HG03432 (cell line): ENCODE results near the gene HTR2B.
"Not testable (repeated sequence)": the region's sequence is repeated elsewhere in the genome, so short reads cannot be mapped to it uniquely, and the experiment has no call there.

Experiments used
- ATAC-seq: cut with Tn5 transposase; IDR thresholded peaks from one replicate; pipeline ENCODE4 v1.9.1; 2021; ENCODE audit warnings: mild to moderate bottlenecking, moderate library complexity; ENCODE audit not compliant: unreplicated experiment

HTR2B gene

GRCh38 chr2:231134910-231135655, 10.2 kb upstream of the HTR2B start:
- no peak for ATAC-seq

GRCh38 chr2:231133365-231134099, 8.7 kb upstream of the HTR2B start:
- no peak for ATAC-seq

- no peak for ATAC-seq
Observed at GRCh38 chr2:231132129-231132528, 7.3 kb upstream of the HTR2B start.

GRCh38 chr2:231130336-231131056, 5.7 kb upstream of the HTR2B start:
- ATAC-seq = no peak

- no peak for ATAC-seq
Observed at GRCh38 chr2:231129216-231129615, 4.4 kb upstream of the HTR2B start.

GRCh38 chr2:231128541-231128940, 3.7 kb upstream of the HTR2B start:
- ATAC-seq = no peak

GRCh38 chr2:231127936-231128335, 3.1 kb upstream of the HTR2B start:
- ATAC-seq = no peak

- ATAC-seq = no peak
Observed at GRCh38 chr2:231127480-231127879, 2.6 kb upstream of the HTR2B start.

- no peak for ATAC-seq
Observed at GRCh38 chr2:231126123-231126522, 1.3 kb upstream of the HTR2B start.

GRCh38 chr2:231123362-231123898, 1.4 kb downstream of the HTR2B start:
- no peak for ATAC-seq

GRCh38 chr2:231118614-231118942, 6.3 kb downstream of the HTR2B start:
- no peak for ATAC-seq

DNA sequence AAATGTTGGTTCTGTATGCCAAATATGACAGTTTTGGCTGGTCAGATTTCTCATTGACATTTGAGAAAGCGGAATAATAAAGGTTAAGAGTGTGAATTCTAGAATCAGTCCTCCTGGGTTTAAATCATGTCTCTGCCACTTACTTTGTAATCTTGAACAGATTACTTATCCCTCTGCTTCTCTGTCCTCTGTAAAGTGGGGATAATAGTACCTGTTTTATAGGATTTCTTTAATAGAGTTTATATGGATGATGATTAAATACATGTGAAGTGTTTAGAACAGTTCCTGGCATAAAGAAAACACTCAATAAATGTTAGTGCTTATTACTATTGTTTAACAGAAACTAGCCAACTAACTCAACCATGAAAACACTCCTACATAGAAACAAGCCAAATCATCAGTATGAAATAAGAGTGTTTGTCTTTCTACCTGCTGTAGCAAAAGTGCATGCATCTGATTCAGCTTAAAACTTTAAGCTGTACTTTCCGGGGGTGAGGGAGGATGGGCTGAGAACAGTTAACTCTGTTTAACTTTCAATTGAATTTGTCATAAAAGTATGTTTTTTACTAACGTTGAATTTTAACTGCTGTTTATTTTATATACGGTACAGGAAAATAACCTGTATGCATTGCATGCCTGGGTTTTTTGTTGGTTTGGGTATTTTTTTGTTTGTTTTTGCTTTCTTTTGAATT, 6.8 kb downstream of the HTR2B start:
- no peak for ATAC-seq

DNA sequence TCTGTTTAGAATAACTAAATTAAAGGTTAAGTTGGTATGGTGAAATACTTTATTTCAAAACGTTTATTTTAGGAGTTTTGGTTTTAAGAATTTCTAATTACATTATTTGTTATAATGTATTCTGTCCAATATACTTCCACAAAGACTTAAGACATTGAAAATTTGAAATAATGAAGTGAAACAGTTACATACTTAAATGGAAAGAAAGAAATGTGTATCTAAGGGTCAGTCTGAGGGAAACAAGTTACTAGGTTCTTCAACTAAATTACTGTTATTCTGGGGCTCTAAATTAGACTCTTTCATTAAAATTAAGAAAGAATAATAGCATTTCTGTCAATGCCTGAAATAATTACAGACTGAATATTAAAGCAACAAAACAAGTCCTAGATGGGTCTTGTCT, 7.7 kb downstream of the HTR2B start:
- no peak for ATAC-seq

DNA sequence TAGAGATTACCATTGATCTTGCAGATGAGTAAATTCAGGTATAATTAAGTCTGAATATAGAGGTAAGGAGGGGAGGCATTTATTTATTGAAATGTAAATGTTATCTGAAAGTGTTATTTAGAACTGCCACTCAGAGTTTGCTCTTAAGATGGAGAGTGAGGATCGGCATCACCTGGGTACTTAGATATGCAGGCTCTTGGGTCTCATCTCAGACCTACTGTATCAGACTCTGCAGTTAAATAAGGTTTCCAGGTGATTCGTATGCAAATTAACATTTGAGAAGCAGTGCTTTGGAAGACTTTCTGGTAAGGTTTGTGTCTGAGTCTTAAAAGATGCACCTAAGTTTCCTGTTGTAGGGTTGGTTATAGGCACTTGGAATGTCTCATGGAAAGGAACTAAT, 9.2 kb downstream of the HTR2B start:
- ATAC-seq = no peak

DNA sequence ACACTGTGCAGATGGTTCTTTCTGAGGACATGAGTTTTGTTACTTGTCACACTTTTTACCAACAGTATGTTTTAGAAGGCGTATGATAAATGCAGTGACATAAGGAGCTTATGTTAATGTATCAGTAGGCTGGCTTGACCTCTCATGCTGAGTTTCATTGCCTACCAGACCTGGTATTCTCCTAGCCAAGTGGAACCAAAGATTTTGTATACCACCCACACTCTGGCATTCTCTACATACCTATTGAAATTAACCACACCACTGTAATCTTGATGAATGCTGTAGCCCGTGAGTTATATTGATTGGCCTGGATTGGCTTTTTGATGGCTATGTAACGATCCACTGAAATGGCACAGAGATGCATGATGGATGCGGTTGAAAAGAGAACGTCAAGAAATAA, 11.4 kb downstream of the HTR2B start:
- ATAC-seq = no peak

DNA sequence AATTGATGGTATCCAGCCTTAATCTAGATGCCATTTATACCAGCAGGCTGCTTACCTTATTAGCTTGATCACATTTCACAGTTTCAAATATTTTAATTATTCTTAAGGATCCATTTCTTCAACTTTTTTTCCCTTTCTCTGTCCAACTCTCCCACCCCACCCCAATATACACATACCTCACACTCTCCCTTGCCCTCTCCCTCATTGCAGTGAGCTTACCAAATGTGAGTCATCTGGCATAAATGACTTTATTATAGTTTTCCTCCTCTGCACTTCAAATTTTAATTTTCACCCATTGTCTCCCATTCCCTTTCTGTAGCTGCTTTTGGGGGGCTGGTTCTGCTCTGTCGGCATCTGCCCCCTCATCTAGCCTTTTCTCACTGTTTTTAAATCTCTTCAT, 12.9 kb downstream of the HTR2B start:
- no peak for ATAC-seq

- no peak for ATAC-seq
Observed at GRCh38 chr2:231110551-231110950, 14.3 kb downstream of the HTR2B start.

DNA sequence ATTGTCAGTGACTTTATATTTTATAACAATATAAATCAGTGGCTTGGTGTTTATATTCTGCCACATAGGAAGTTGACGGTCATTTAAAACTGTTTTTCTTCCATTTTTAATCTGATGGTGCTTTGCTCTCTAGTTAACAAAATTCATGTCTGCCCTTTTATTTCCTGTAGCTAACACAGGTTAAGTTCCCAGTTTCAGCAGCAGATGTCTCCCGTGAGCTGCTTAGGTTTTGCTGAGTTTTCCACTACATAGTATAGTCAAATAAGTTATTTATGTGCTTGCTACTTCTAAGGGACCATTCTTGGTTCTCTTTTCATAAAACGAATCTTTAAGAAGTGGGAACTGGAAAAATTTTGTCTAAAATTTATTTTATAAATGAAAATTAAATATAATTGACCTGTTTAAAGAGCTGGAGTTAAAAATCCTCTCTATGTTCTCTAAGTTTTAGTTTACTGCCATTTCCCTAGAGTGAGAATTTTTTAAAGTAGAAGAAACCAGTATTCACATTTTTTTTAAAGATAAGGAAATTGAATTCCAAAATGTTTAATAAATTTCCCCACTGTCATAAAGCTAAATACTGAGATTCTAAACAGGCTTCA, 20.6 kb downstream of the HTR2B start:
- ATAC-seq = peak; percentile 77

- ATAC-seq = no peak
Observed at GRCh38 chr2:231102772-231103171, 22.1 kb downstream of the HTR2B start.

DNA sequence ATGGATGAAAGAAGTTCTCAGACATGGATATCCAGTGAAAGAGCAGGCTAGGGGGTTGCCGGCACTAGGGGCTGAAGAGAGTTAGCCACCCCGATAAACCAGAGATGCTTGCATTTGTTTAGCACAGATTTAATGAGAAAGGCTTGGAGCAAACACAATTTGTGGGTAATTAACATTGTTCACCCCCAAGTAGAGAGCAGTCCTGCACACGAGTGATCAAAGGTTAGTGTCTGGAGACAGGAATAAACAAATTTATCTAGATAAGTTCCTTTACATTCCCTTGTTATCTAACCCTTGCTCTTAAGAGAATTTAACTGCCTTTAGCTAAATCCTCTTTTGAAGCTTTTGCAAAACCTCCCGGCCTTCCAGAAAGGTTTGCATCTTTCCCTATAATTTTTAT, 23.9 kb downstream of the HTR2B start:
- no peak for ATAC-seq

GRCh38 chr2:231100321-231100720, 24.5 kb downstream of the HTR2B start:
- not testable (repeated sequence) for ATAC-seq
